Stimulated activated CD4-positive, alpha-beta T cell treated with anti-CD3 and anti-CD28 coated beads, Interleukin-12 subunit alpha, Interleukin-12 subunit beta, amount 100 ng/mL, for 24 hours (primary cell): ENCODE measurements around the gene ASB7.
"Not testable (repeated sequence)": the region's sequence is repeated elsewhere in the genome, so short reads cannot be mapped to it uniquely, and the experiment has no call there.

ENCODE experiments used
- DNase-seq, 2 experiments: peaks; one replicate each; pipeline ENCODE4 v3.0.0-alpha.2; 2020; ENCODE audit warnings: low read depth in 2 of 2

The ASB7 gene

GRCh38 chr15:100651253-100651652, 48.9 kb downstream of the ASB7 start:
- no peak for DNase-seq

GRCh38 chr15:100652116-100652515, 49.7 kb downstream of the ASB7 start:
- DNase-seq: no peak

GRCh38 chr15:100653608-100654007, 51.2 kb downstream of the ASB7 start:
- DNase-seq: no peak

GRCh38 chr15:100658895-100659294, 56.5 kb downstream of the ASB7 start:
- DNase-seq: no peak

- DNase-seq: no peak
These were observed 58.8 kb downstream of the ASB7 start for GRCh38 chr15:100661156-100661555.

- no peak for DNase-seq
These were observed 60.9 kb downstream of the ASB7 start for GRCh38 chr15:100663086-100663914.

GRCh38 chr15:100663915-100664281, 61.5 kb downstream of the ASB7 start:
- no peak for DNase-seq

GRCh38 chr15:100665570-100665969, 63.2 kb downstream of the ASB7 start:
- DNase-seq: no peak

GRCh38 chr15:100667405-100668347, 65.3 kb downstream of the ASB7 start:
- no peak for DNase-seq

- DNase-seq: no peak
These were observed 66.0 kb downstream of the ASB7 start for GRCh38 chr15:100668348-100668745.

GRCh38 chr15:100669260-100669659, 66.9 kb downstream of the ASB7 start:
- DNase-seq: no peak

- no peak for DNase-seq
These were observed 68.2 kb downstream of the ASB7 start for GRCh38 chr15:100670505-100671021.

- DNase-seq: no peak
These were observed 68.8 kb downstream of the ASB7 start for GRCh38 chr15:100671124-100671680.

- no peak for DNase-seq
These were observed 69.6 kb downstream of the ASB7 start for GRCh38 chr15:100671858-100672543.

GRCh38 chr15:100672959-100673358, 70.6 kb downstream of the ASB7 start:
- DNase-seq: no peak

GRCh38 chr15:100679151-100679550, 76.8 kb downstream of the ASB7 start:
- not testable (repeated sequence) for DNase-seq

GRCh38 chr15:100680726-100681125, 78.3 kb downstream of the ASB7 start:
- no peak for DNase-seq

GRCh38 chr15:100681335-100681746, 79.0 kb downstream of the ASB7 start:
- DNase-seq: no peak

- DNase-seq: no peak
These were observed 80.1 kb downstream of the ASB7 start for GRCh38 chr15:100682468-100682867.

GRCh38 chr15:100683434-100683833, 81.0 kb downstream of the ASB7 start:
- no peak for DNase-seq

GRCh38 chr15:100684591-100684990, 82.2 kb downstream of the ASB7 start:
- no peak for DNase-seq
